ENCODE measurements around the gene TTN. TPM values are rescaled to one million over a fixed set of nuclear protein-coding genes. Genes with fewer than 3 reads are reported as not detected.

The TTN gene
- total and polyA plus RNA-seq, 10 of the 15 experiments (the other 5 are each of a cell fraction or from before 2014, with no cell fraction given): 0.15 to 9.0 (median 1.8) TPM

GRCh38 chr2:178718988-178719387 lies 88.2 kb downstream of the TTN start:
- RAD21 ChIA-PET (ENCODE audit: unreplicated experiment): no interaction called here
- intact Hi-C loops (cut with micrococcal nuclease; ENCODE audit: unreplicated experiment): no loop called here
- no peak overlapping the region for H3K4me3 ChIP-seq

GRCh38 chr2:178718283-178718682 lies 88.9 kb downstream of the TTN start:
- intact Hi-C loops (cut with micrococcal nuclease; ENCODE audit: unreplicated experiment) (no loop called here), in situ Hi-C loops (cut with MboI) (no loop called here)
- no peaks in the 10 kb centered on the region for H3K27me3 ChIP-seq (replicated peaks in 1 of 2; ENCODE audit: control insufficient read depth in 2 of 2, insufficient read depth in 2 of 2, low read length in 1 of 2)
- H4K20me1 ChIP-seq (ENCODE audit: control insufficient read depth, insufficient read depth): no peaks in the 10 kb centered on the region
- no peak overlapping the region for H3K4me2 ChIP-seq (ENCODE audit: control insufficient read depth, insufficient read depth)
- no peaks in the 10 kb centered on the region for H3K9me3 ChIP-seq (replicated peaks; ENCODE audit: control insufficient read depth, insufficient read depth, low read length)
- H3K4me1 ChIP-seq (ENCODE audit: control insufficient read depth, insufficient read depth, low read length): no peaks in the 10 kb centered on the region
- TSS peak; percentile 25 for BruUV-seq (replicated peaks)
- no peaks in the 10 kb centered on the region for H3K36me3 ChIP-seq (ENCODE audit: control insufficient read depth in 2 of 2, insufficient read depth in 2 of 2, low read length in 1 of 2)
- SMC1A ChIA-PET (ENCODE audit: uncharacterized antibody, unreplicated experiment): no interaction called here
- H3K4me3 ChIP-seq: no peak overlapping the region
- ATAC-seq (no peak), FAIRE-seq (no peak), DNase-seq (ENCODE audit: low read depth, low spot score) (no peak)
- no peak overlapping the region for H3K9ac ChIP-seq (ENCODE audit: control insufficient read depth, insufficient read depth, low read length)
- RAD21 ChIA-PET (ENCODE audit: unreplicated experiment): no interaction called here
- POLR2A ChIA-PET: no interaction called here
- CTCF ChIA-PET: interaction anchor here (1.2 to 2.0 kb wide), 3 partner anchors 15 to 468 kb away, joined by 3 to 12 read pairs (median 5); no protein-coding TSS in a partner anchor
- 25% methylated on average over 2 of the region's 2 CpGs for WGBS (ENCODE audit: insufficient coverage, insufficient replicate concordance, low lambda C conversion rate, missing lambda C conversion rate)
- no peak overlapping the region for H3K27ac ChIP-seq (ENCODE audit: control insufficient read depth, insufficient read depth)
- no peak overlapping the region for H2AFZ ChIP-seq (ENCODE audit: control insufficient read depth, low read depth, low read length)
- no peaks in the 10 kb centered on the region for H3K79me2 ChIP-seq (ENCODE audit: control insufficient read depth, insufficient read depth, low read length)
- TF ChIP-seq CREB1 (IDR thresholded peaks at IDR 0.05; ENCODE audit: low read depth): no peak
- no peak for TF ChIP-seq SP1 (IDR thresholded peaks at IDR 0.05; ENCODE audit: low read depth, low read length)
- no peak for TF ChIP-seq TAF1 (IDR thresholded peaks at IDR 0.05; ENCODE audit: borderline replicate concordance, low read depth, low read length)
- TF ChIP-seq, protein P1, sequence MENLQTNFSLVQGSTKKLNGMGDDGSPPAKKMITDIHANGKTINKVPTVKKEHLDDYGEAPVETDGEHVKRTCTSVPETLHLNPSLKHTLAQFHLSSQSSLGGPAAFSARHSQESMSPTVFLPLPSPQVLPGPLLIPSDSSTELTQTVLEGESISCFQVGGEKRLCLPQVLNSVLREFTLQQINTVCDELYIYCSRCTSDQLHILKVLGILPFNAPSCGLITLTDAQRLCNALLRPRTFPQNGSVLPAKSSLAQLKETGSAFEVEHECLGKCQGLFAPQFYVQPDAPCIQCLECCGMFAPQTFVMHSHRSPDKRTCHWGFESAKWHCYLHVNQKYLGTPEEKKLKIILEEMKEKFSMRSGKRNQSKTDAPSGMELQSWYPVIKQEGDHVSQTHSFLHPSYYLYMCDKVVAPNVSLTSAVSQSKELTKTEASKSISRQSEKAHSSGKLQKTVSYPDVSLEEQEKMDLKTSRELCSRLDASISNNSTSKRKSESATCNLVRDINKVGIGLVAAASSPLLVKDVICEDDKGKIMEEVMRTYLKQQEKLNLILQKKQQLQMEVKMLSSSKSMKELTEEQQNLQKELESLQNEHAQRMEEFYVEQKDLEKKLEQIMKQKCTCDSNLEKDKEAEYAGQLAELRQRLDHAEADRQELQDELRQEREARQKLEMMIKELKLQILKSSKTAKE (IDR thresholded peaks at IDR 0.05; ENCODE audit: low read depth, poor library complexity, severe bottlenecking): no peak
- no peak for TF ChIP-seq TCF12 (IDR thresholded peaks at IDR 0.05; ENCODE audit: low read depth, low read length)
- TF ChIP-seq NR2F1 (conservative IDR thresholded peaks at IDR 0.05): no peak
- TF ChIP-seq WRNIP1 (IDR thresholded peaks at IDR 0.05; ENCODE audit: borderline replicate concordance, low read depth, low read length): no peak
- TF ChIP-seq YBX1 (IDR thresholded peaks at IDR 0.05): no peak
- TF ChIP-seq ZBTB4 (CRISPR knock-in tag; IDR thresholded peaks at IDR 0.05): no peak
- TF ChIP-seq, protein P2, sequence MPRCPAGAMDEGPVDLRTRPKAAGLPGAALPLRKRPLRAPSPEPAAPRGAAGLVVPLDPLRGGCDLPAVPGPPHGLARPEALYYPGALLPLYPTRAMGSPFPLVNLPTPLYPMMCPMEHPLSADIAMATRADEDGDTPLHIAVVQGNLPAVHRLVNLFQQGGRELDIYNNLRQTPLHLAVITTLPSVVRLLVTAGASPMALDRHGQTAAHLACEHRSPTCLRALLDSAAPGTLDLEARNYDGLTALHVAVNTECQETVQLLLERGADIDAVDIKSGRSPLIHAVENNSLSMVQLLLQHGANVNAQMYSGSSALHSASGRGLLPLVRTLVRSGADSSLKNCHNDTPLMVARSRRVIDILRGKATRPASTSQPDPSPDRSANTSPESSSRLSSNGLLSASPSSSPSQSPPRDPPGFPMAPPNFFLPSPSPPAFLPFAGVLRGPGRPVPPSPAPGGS (IDR thresholded peaks at IDR 0.05; ENCODE audit: borderline replicate concordance, insufficient read depth, low read depth, low read length, poor library complexity, severe bottlenecking): no peak

More at GRCh38 chr2:178718988-178719387, 88.2 kb downstream of the TTN start:
- TF ChIP-seq SRF (IDR thresholded peaks at IDR 0.05; ENCODE audit: low read depth in 2 of 2, low read length in 2 of 2): no peak
- ATAC-seq (no peak), FAIRE-seq (no peak), DNase-seq (ENCODE audit: low read depth, low spot score) (no peak)
- Histone ChIP-seq H3K9me3 (replicated peaks; ENCODE audit: control insufficient read depth, insufficient read depth, low read length) (no peaks in the 10 kb centered on the region), H2AFZ (ENCODE audit: control insufficient read depth, low read depth, low read length) (no peak overlapping the region), H3K4me2 (ENCODE audit: control insufficient read depth, insufficient read depth) (no peak overlapping the region), H3K4me1 (ENCODE audit: control insufficient read depth, insufficient read depth, low read length) (no peaks in the 10 kb centered on the region), H3K27ac (ENCODE audit: control insufficient read depth, insufficient read depth) (no peak overlapping the region), H3K27me3 (replicated peaks in 1 of 2; ENCODE audit: control insufficient read depth in 2 of 2, insufficient read depth in 2 of 2, low read length in 1 of 2) (no peaks in the 10 kb centered on the region), H4K20me1 (ENCODE audit: control insufficient read depth, insufficient read depth) (no peaks in the 10 kb centered on the region), H3K9ac (ENCODE audit: control insufficient read depth, insufficient read depth, low read length) (no peak overlapping the region), H3K36me3 (ENCODE audit: control insufficient read depth in 2 of 2, insufficient read depth in 2 of 2, low read length in 1 of 2) (no peaks in the 10 kb centered on the region), H3K79me2 (ENCODE audit: control insufficient read depth, insufficient read depth, low read length) (no peaks in the 10 kb centered on the region)
- in situ Hi-C loops (cut with MboI): no loop called here
- WGBS (ENCODE audit: insufficient coverage, insufficient replicate concordance, low lambda C conversion rate, missing lambda C conversion rate): 55% methylated on average over 9 of the region's 9 CpGs
- SMC1A ChIA-PET (ENCODE audit: uncharacterized antibody, unreplicated experiment): no interaction called here
- POLR2A ChIA-PET: no interaction called here
- CTCF ChIA-PET: interaction anchor here (1.0 to 2.0 kb wide), 3 partner anchors 16 to 467 kb away, joined by 3 to 5 read pairs (median 3); no protein-coding TSS in a partner anchor
- no TSS peak for BruUV-seq (replicated peaks)

All from GM12878 (cell line).